Left lung (tissue), 10 donors: ENCODE data around the gene KIFAP3. TPM values are rescaled to one million over a fixed set of nuclear protein-coding genes. Genes with fewer than 3 reads are reported as not detected.
A peak's percentile ranks its signal among the peaks of the same experiment; 100 is the strongest.

Experiments
- ATAC-seq: fragments of 200-7000 bp; cut with Tn5 transposase; one replicate; pipeline ENCODE4 v1.9.1; 2020; ENCODE audit warnings: moderate library complexity
- DNase-seq, 4 donors: peaks; one replicate each; pipeline ENCODE4 v3.0.0-alpha.2; 2013 to 2020
- H3K27ac ChIP-seq, 2 donors: fragments of 200-600 bp; sonication (generic) in 1 of 2; one replicate each; pipeline versions ENCODE4 v1.5.0 to v1.8.0; 2020 to 2021
- H3K27me3 ChIP-seq, 2 donors: fragments of 200-600 bp; sonication (generic) in 1 of 2; one replicate each; pipeline versions ENCODE4 v1.5.0 to v1.8.0; 2020 to 2021
- H3K36me3 ChIP-seq, 2 donors: fragments of 200-600 bp; sonication (generic) in 1 of 2; one replicate each; pipeline versions ENCODE4 v1.5.0 to v1.8.0; 2020 to 2021
- H3K4me1 ChIP-seq, 2 donors: fragments of 200-600 bp; one replicate each; pipeline ENCODE4 v1.8.0; 2021
- H3K4me3 ChIP-seq, 2 donors: fragments of 200-600 bp; sonication (generic) in 1 of 2; one replicate each; pipeline versions ENCODE4 v1.5.0 to v1.8.0; 2020 to 2021; ENCODE audit warnings: mild to moderate bottlenecking in 1 of 2
- H3K9me3 ChIP-seq, 2 donors: fragments of 200-600 bp; sonication (generic) in 1 of 2; one replicate each; pipeline versions ENCODE4 v1.5.0 to v1.8.0; 2020 to 2021
- CTCF ChIP-seq, 2 donors: fragments of 200-600 bp; sonication (generic) in 1 of 2; IDR thresholded peaks; one replicate each; pipeline versions ENCODE4 v1.5.0 to v1.8.0; 2021; ENCODE audit warnings: antibody characterized with exemption in 2 of 2
- intact Hi-C, 2 donors: fragments of 100-400 bp; cut with DNase I; formaldehyde crosslinking; loops; one replicate each; pipeline versions ENCODE4 v1.11.2 to v1.14.2; 2022
- polyA plus RNA-seq, 6 donors: library from polyadenylated mRNA; unstranded; fragments of 120-200 nt; gene quantifications; one replicate each; pipeline ENCODE4 v1.2.1, GENCODE V29; 2013; ENCODE audit not compliant: insufficient read length in 6 of 6
- total RNA-seq, 2 donors: library from RNA; stranded (reverse); fragmentation: NEBNext Ultra II Directional; extraction: Animal tissue kit (Norgen Biotek cat#: 25700); gene quantifications; one replicate each; pipeline ENCODE4 v1.2.1, GENCODE V29; 2021
- donor health status: DM: no; HTN: yes; CAD: no.
- donor health status: DM: no; HTN: no; CAD: no.

Gene KIFAP3
- total and polyA plus RNA-seq, 8 donors = 23.2 to 40.7 (median 33.9) TPM

GRCh38 chr1:169885207-169885606 lies 189.3 kb downstream of the KIFAP3 start:
- ATAC-seq (no peak), DNase-seq (no peak)
- H3K36me3 ChIP-seq = peaks cover 2 to 52% of the 10 kb centered on the region in 2 donors
- no peak overlapping the region for H3K27ac ChIP-seq
- H3K4me3 ChIP-seq = no peak overlapping the region
- TF ChIP-seq CTCF (IDR thresholded peaks at IDR 0.05) = no peak
- H3K27me3 ChIP-seq = no peaks in the 10 kb centered on the region
- H3K9me3 ChIP-seq = no peaks in the 10 kb centered on the region
- peaks cover 0 to 12% of the 10 kb centered on the region in 2 donors for H3K4me1 ChIP-seq
- intact Hi-C loops = no loop called here

GRCh38 chr1:169884634-169885033 lies 189.9 kb downstream of the KIFAP3 start:
- ATAC-seq (peak; percentile 51), DNase-seq (no peak)
- Histone ChIP-seq H3K27me3 (no peaks in the 10 kb centered on the region), H3K9me3 (no peaks in the 10 kb centered on the region), H3K36me3 (peaks cover 2 to 52% of the 10 kb centered on the region in 2 donors), H3K27ac (no peak overlapping the region), H3K4me1 (peaks cover 0 to 12% of the 10 kb centered on the region in 2 donors), H3K4me3 (no peak overlapping the region)
- TF ChIP-seq CTCF (IDR thresholded peaks at IDR 0.05) = no peak
- intact Hi-C loops = no loop called here

- ATAC-seq (no peak), DNase-seq (no peak)
- Histone ChIP-seq H3K4me1 (peaks cover 0 to 12% of the 10 kb centered on the region in 2 donors), H3K27ac (no peak overlapping the region), H3K27me3 (no peaks in the 10 kb centered on the region), H3K9me3 (no peaks in the 10 kb centered on the region), H3K36me3 (peaks cover 0 to 49% of the 10 kb centered on the region in 2 donors), H3K4me3 (no peak overlapping the region)
- intact Hi-C loops = no loop called here
- no peak for TF ChIP-seq CTCF (IDR thresholded peaks at IDR 0.05)
Measured at GRCh38 chr1:169882039-169882511, 192.4 kb downstream of the KIFAP3 start.

GRCh38 chr1:169879034-169879840 lies 195.3 kb downstream of the KIFAP3 start:
- DNase-seq (no peak), ATAC-seq (no peak)
- Histone ChIP-seq H3K9me3 (no peaks in the 10 kb centered on the region), H3K27me3 (no peaks in the 10 kb centered on the region), H3K27ac (no peak overlapping the region), H3K36me3 (peaks cover 0 to 61% of the 10 kb centered on the region in 2 donors), H3K4me1 (no peaks in the 10 kb centered on the region), H3K4me3 (no peak overlapping the region)
- intact Hi-C loops = no loop called here
- no peak for TF ChIP-seq CTCF (IDR thresholded peaks at IDR 0.05)

GRCh38 chr1:169878498-169878897 lies 196.0 kb downstream of the KIFAP3 start:
- Histone ChIP-seq H3K36me3 (peaks cover 0 to 68% of the 10 kb centered on the region in 2 donors), H3K9me3 (no peaks in the 10 kb centered on the region), H3K27ac (no peak overlapping the region), H3K4me3 (no peak overlapping the region), H3K27me3 (no peaks in the 10 kb centered on the region), H3K4me1 (no peaks in the 10 kb centered on the region)
- no peak for ATAC-seq
- TF ChIP-seq CTCF (IDR thresholded peaks at IDR 0.05) = no peak
- DNase-seq = no peak
- intact Hi-C loops = no loop called here
